ENCODE measurements around the gene PPP3CA. TPM values are rescaled to one million over a fixed set of nuclear protein-coding genes. Genes with fewer than 3 reads are reported as not detected.

The PPP3CA gene
- total RNA-seq, 1 donor from 2014 or later: 78.8 TPM

GRCh38 chr4:101175896-101176676 lies 171.2 kb downstream of the PPP3CA start:
- ATAC-seq (ENCODE audit: low read depth) (peak; percentile 28), DNase-seq (no peak)
- ChIA-PET CTCF (no interaction called here), POLR2A (interaction anchor here (1.4 to 2.9 kb wide), 2 partner anchors 8 to 171 kb away, joined by 3 to 11 read pairs; partner anchors contain the start of gene PPP3CA)
- H3K27me3 Mint-ChIP-seq: no peaks in the 10 kb centered on the region
- peaks cover 1% of the 10 kb centered on the region for H3K36me3 Mint-ChIP-seq (ENCODE audit: low read depth)
- no peaks in the 10 kb centered on the region for H3K9me3 Mint-ChIP-seq
- H3K4me3 Mint-ChIP-seq: no peak overlapping the region
- peaks cover 50% of the 10 kb centered on the region for H3K4me1 Mint-ChIP-seq
- no peak overlapping the region for H3K27ac Mint-ChIP-seq
- intact Hi-C loops (cut with micrococcal nuclease): no loop called here
- TF ChIP-seq CTCF (IDR thresholded peaks at IDR 0.05): no peak

- Mint-ChIP-seq H3K27ac (no peak overlapping the region), H3K4me3 (no peak overlapping the region), H3K36me3 (ENCODE audit: low read depth) (peaks cover 1% of the 10 kb centered on the region), H3K9me3 (no peaks in the 10 kb centered on the region), H3K27me3 (no peaks in the 10 kb centered on the region), H3K4me1 (peaks cover 50% of the 10 kb centered on the region)
- intact Hi-C loops (cut with micrococcal nuclease): no loop called here
- DNase-seq (no peak), ATAC-seq (ENCODE audit: low read depth) (no peak)
- CTCF ChIA-PET: no interaction called here
- TF ChIP-seq CTCF (IDR thresholded peaks at IDR 0.05): no peak
- POLR2A ChIA-PET: interaction anchor here (0.8 to 2.9 kb wide), 3 partner anchors 9 to 172 kb away, joined by 3 to 11 read pairs (median 3); partner anchors contain the start of gene PPP3CA
Measured at GRCh38 chr4:101174679-101175345, 172.5 kb downstream of the PPP3CA start.

- Mint-ChIP-seq H3K9me3 (no peaks in the 10 kb centered on the region), H3K27ac (no peak overlapping the region), H3K4me1 (peaks cover 42% of the 10 kb centered on the region), H3K4me3 (no peak overlapping the region), H3K36me3 (ENCODE audit: low read depth) (peaks cover 1% of the 10 kb centered on the region), H3K27me3 (no peaks in the 10 kb centered on the region)
- intact Hi-C loops (cut with micrococcal nuclease): loop anchor here (1.0 kb wide), 1 partner anchor 11 kb away; no protein-coding TSS in a partner anchor
- no peak for ATAC-seq (ENCODE audit: low read depth)
- ChIA-PET CTCF (no interaction called here), POLR2A (no interaction called here)
- no peak for DNase-seq
- TF ChIP-seq CTCF (IDR thresholded peaks at IDR 0.05): no peak
Measured at GRCh38 chr4:101172369-101172768, 175.0 kb downstream of the PPP3CA start.

- ATAC-seq (ENCODE audit: low read depth) (no peak), DNase-seq (no peak)
- no peaks in the 10 kb centered on the region for H3K9me3 Mint-ChIP-seq
- H3K4me1 Mint-ChIP-seq: peaks cover 38% of the 10 kb centered on the region
- no peaks in the 10 kb centered on the region for H3K36me3 Mint-ChIP-seq (ENCODE audit: low read depth)
- no peaks in the 10 kb centered on the region for H3K27me3 Mint-ChIP-seq
- H3K27ac Mint-ChIP-seq: no peak overlapping the region
- POLR2A ChIA-PET: no interaction called here
- H3K4me3 Mint-ChIP-seq: no peak overlapping the region
- TF ChIP-seq CTCF (IDR thresholded peaks at IDR 0.05): no peak
- CTCF ChIA-PET: interaction anchor here (0.6 to 4.9 kb wide), 4 partner anchors 12 to 667 kb away, joined by 3 to 55 read pairs (median 4); no protein-coding TSS in a partner anchor
- intact Hi-C loops (cut with micrococcal nuclease): loop anchor here (1.0 kb wide), 1 partner anchor 12 kb away; no protein-coding TSS in a partner anchor
Measured at GRCh38 chr4:101171747-101172146, 175.6 kb downstream of the PPP3CA start.
